HepG2 (cell line): ENCODE results near the gene GRK6. TPM values are rescaled to one million over a fixed set of nuclear protein-coding genes. Genes with fewer than 3 reads are reported as not detected.
A peak's percentile ranks its signal among the peaks of the same experiment; 100 is the strongest.

Experiments
- ARNT2 ChIP-seq: sonication (generic); formaldehyde crosslinking; IDR thresholded peaks from 2 replicates; pipeline ENCODE4 v1.8.0; 2022; ENCODE audit warnings: mild to moderate bottlenecking, low read depth, missing genetic modification reagents, moderate library complexity
- GABPB1 ChIP-seq: IDR thresholded peaks from 2 replicates; pipeline ENCODE4 v1.6.1; 2016; ENCODE audit warnings: mild to moderate bottlenecking, missing genetic modification reagents, moderate library complexity, missing compliant biosample characterization
- GFI1 ChIP-seq: sonication (generic); formaldehyde crosslinking; IDR thresholded peaks from 2 replicates; pipeline ENCODE4 v1.5.0; 2020; ENCODE audit warnings: missing genetic modification reagents, mild to moderate bottlenecking, borderline replicate concordance
- KDM2A ChIP-seq: sonication (generic); formaldehyde crosslinking; IDR thresholded peaks from 2 replicates; pipeline ENCODE4 v1.4.0; 2020; ENCODE audit warnings: low read depth, missing genetic modification reagents, borderline replicate concordance
- KDM3A ChIP-seq: IDR thresholded peaks from 2 replicates; pipeline ENCODE4 v1.6.1; 2018; ENCODE audit warnings: low read depth, missing compliant biosample characterization
- KDM5A ChIP-seq: fragments of 200-600 bp; sonication (generic); IDR thresholded peaks from 2 replicates; pipeline ENCODE4 v1.7.0; 2018; ENCODE audit warnings: antibody characterized with exemption, mild to moderate bottlenecking, low read length, borderline replicate concordance
- KMT2A ChIP-seq: sonication (generic); formaldehyde crosslinking; IDR thresholded peaks from 2 replicates; pipeline ENCODE4 v1.4.0; 2020; ENCODE audit warnings: missing genetic modification reagents
- RAD21 ChIP-seq: fragments of 450-650 bp; formaldehyde crosslinking; IDR thresholded peaks from 2 replicates; pipeline ENCODE4 v1.5.0; 2020; ENCODE audit warnings: mild to moderate bottlenecking
- SALL1 ChIP-seq: sonication (generic); formaldehyde crosslinking; IDR thresholded peaks from 2 replicates; pipeline ENCODE4 v1.8.0; 2022; ENCODE audit warnings: mild to moderate bottlenecking, missing genetic modification reagents
- TCF12 ChIP-seq, 2 experiments: fragments of 450-650 bp in 1 of 2; sonication (generic) in 1 of 2; formaldehyde crosslinking in 1 of 2; IDR thresholded peaks; 2 replicates each; pipeline versions ENCODE4 v1.6.1 to v1.8.0; 2017 to 2022; ENCODE audit warnings: antibody characterized with exemption in 1 of 2, mild to moderate bottlenecking in 1 of 2, missing genetic modification reagents in 1 of 2, moderate library complexity in 1 of 2
- TEAD3 ChIP-seq: optimal IDR thresholded peaks from 2 replicates; pipeline ENCODE3; 2016; ENCODE audit warnings: borderline replicate concordance
- ZNF263 ChIP-seq: sonication (generic); formaldehyde crosslinking; IDR thresholded peaks from 2 replicates; pipeline ENCODE4 v1.4.0; 2020; ENCODE audit warnings: missing genetic modification reagents
- polyA plus RNA-seq, 8 experiments: library from polyadenylated mRNA; depleted of rRNA in 3 of 8; stranded (reverse) in 7 of 8; unstranded in 1 of 8; fragments of >200 nt; fragmentation: Illumina TruSeq in 4 of 8; extraction: Trizol in 4 of 8; gene quantifications; 2 replicates each; pipeline versions ENCODE4 v1.2.1 to v1.2.3, GENCODE V29; 2011 to 2016; ENCODE audit warnings: low read depth in 4 of 8, missing spikeins in 1 of 8, mixed read lengths in 1 of 8; ENCODE audit not compliant: insufficient read depth in 1 of 8
- total RNA-seq, 5 experiments: library from RNA; depleted of rRNA; stranded (reverse); fragments of >200 nt; fragmentation: Illumina TruSeq; extraction: Trizol; gene quantifications; 2 replicates each; pipeline ENCODE4 v1.2.3, GENCODE V29; 2016; ENCODE audit warnings: low read depth in 1 of 5
- TF ChIP-seq, protein P1 (sequence below): sonication (generic); formaldehyde crosslinking; IDR thresholded peaks from 2 replicates; pipeline ENCODE4 v1.4.0; 2020; ENCODE audit warnings: missing genetic modification reagents
- TF ChIP-seq, protein P2 (sequence below): sonication (generic); formaldehyde crosslinking; IDR thresholded peaks from 2 replicates; pipeline ENCODE4 v1.5.0; 2020; ENCODE audit warnings: mild to moderate bottlenecking, missing genetic modification reagents, moderate library complexity
- TF ChIP-seq, protein P3 (sequence below): sonication (generic); formaldehyde crosslinking; IDR thresholded peaks from 2 replicates; pipeline ENCODE4 v1.8.1; 2023; ENCODE audit warnings: mild to moderate bottlenecking, moderate library complexity, missing genetic modification reagents
- TF ChIP-seq, protein P4 (sequence below): sonication (generic); formaldehyde crosslinking; IDR thresholded peaks from 2 replicates; pipeline ENCODE4 v1.4.0; 2020; ENCODE audit warnings: missing genetic modification reagents, mild to moderate bottlenecking, borderline replicate concordance
- TF ChIP-seq, protein P5 (sequence below): sonication (generic); formaldehyde crosslinking; IDR thresholded peaks from 2 replicates; pipeline ENCODE4 v1.8.0; 2022; ENCODE audit warnings: low read depth, missing genetic modification reagents

GRK6 gene
- total and polyA plus RNA-seq, 2 of the 13 experiments (the other 11 are each of a cell fraction or from before 2014, with no cell fraction given): 13.2 to 19.9 TPM

DNA sequence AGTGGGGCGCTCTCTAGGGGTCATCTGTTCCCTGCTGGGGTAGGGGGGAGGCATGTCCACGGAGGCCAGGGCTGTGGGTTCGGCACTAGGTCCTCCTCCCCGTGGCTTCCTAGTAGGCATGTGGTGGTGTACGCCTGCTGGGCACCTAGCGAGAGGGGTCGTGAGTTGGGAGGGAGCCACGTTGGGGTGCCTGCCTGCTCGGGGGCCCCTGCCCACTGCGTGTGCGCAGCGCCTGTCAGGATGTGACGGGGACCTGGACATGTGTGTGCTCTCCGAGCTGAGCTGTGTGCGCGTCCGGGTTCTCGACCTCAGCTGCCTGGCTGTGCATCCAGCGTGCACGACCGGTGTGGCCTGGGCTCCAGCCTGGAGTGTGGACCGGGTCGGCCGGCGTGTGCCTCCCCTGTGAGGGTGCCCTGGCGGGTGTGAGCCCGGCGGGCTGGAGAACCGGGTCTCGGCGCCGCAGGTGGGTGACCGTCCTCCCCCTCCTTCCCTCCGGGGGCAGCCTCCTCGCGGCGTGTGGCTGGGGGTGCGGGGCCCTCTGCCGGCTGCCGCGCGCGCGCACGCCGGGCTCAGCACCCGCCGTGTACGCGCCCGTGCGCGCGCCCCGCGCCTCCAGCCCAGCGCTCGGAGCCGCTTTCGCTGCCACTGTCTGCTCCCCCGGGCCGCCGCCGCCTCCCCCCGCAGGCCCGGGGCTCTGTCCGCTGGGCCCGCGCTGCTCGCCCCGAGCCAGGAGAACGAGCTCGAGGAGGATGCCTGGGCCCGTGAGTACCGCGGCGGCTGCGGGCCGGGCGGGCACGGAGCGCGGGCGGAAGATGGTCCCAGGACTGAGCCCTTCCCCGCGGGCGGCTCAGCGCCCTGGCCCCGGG lies 20.0 kb downstream of the GRK6 start, which contains the start of gene PRR7 (continued):
- TF ChIP-seq GFI1 (CRISPR knock-in tag): no peak
- TF ChIP-seq, protein P1, sequence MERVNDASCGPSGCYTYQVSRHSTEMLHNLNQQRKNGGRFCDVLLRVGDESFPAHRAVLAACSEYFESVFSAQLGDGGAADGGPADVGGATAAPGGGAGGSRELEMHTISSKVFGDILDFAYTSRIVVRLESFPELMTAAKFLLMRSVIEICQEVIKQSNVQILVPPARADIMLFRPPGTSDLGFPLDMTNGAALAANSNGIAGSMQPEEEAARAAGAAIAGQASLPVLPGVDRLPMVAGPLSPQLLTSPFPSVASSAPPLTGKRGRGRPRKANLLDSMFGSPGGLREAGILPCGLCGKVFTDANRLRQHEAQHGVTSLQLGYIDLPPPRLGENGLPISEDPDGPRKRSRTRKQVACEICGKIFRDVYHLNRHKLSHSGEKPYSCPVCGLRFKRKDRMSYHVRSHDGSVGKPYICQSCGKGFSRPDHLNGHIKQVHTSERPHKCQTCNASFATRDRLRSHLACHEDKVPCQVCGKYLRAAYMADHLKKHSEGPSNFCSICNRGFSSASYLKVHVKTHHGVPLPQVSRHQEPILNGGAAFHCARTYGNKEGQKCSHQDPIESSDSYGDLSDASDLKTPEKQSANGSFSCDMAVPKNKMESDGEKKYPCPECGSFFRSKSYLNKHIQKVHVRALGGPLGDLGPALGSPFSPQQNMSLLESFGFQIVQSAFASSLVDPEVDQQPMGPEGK (CRISPR knock-in tag): peak; percentile 33; the same call in 1 of the 2 replicates
- 0 out of 2 replicates have a peak, but pooled peaks have one; percentile 41 for TF ChIP-seq KDM3A
- peak; percentile 65 for TF ChIP-seq RAD21 (CRISPR knock-in tag)
- TF ChIP-seq KMT2A (CRISPR knock-in tag): 0 out of 2 replicates have a peak, but pooled peaks have one; percentile 14
- 0 out of 2 replicates have a peak, but pooled peaks have one; percentile 23 for TF ChIP-seq GABPB1 (CRISPR knock-in tag)
- no peak for TF ChIP-seq TCF12 (IDR thresholded peaks at IDR 0.05)
- 0 out of 2 replicates have a peak, but pooled peaks have one; percentile 11 for TF ChIP-seq TCF12 (CRISPR knock-in tag; IDR thresholded peaks at IDR 0.05)
- TF ChIP-seq KDM2A (CRISPR knock-in tag): peak; percentile 60
- TF ChIP-seq, protein P2, sequence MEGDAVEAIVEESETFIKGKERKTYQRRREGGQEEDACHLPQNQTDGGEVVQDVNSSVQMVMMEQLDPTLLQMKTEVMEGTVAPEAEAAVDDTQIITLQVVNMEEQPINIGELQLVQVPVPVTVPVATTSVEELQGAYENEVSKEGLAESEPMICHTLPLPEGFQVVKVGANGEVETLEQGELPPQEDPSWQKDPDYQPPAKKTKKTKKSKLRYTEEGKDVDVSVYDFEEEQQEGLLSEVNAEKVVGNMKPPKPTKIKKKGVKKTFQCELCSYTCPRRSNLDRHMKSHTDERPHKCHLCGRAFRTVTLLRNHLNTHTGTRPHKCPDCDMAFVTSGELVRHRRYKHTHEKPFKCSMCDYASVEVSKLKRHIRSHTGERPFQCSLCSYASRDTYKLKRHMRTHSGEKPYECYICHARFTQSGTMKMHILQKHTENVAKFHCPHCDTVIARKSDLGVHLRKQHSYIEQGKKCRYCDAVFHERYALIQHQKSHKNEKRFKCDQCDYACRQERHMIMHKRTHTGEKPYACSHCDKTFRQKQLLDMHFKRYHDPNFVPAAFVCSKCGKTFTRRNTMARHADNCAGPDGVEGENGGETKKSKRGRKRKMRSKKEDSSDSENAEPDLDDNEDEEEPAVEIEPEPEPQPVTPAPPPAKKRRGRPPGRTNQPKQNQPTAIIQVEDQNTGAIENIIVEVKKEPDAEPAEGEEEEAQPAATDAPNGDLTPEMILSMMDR: peak; percentile 18
- TF ChIP-seq, protein P3, sequence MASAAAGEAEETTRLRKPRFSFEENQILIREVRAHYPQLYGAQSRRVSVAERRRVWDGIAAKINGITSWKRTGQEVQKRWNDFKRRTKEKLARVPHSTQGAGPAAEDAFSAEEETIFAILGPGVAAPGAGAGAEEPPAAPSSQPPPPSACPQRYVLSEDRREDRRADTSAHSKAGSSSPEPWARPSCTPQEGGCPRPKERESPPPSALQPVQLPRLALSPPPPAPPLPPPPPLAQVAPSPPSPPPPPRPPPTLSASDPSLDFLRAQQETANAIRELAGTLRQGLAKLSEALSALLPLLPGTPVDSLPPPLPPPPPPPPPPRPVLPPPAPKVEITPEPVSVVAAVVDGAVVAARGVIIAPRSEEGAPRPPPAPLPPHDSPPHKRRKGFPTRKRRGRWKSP: 0 out of 2 replicates have a peak, but pooled peaks have one; percentile 18
- TF ChIP-seq, protein P4, sequence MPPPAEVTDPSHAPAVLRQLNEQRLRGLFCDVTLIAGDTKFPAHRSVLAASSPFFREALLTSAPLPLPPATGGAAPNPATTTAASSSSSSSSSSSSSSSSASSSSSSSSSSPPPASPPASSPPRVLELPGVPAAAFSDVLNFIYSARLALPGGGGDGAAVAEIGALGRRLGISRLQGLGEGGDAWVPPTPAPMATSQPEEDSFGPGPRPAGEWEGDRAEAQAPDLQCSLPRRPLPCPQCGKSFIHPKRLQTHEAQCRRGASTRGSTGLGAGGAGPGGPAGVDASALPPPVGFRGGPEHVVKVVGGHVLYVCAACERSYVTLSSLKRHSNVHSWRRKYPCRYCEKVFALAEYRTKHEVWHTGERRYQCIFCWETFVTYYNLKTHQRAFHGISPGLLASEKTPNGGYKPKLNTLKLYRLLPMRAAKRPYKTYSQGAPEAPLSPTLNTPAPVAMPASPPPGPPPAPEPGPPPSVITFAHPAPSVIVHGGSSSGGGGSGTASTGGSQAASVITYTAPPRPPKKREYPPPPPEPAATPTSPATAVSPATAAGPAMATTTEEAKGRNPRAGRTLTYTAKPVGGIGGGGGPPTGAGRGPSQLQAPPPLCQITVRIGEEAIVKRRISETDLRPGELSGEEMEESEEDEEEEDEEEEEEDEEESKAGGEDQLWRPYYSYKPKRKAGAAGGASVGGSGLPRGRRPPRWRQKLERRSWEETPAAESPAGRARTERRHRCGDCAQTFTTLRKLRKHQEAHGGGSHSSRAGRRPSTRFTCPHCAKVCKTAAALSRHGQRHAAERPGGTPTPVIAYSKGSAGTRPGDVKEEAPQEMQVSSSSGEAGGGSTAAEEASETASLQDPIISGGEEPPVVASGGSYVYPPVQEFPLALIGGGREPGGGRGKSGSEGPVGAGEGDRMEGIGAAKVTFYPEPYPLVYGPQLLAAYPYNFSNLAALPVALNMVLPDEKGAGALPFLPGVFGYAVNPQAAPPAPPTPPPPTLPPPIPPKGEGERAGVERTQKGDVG (CRISPR knock-in tag): 0 out of 2 replicates have a peak, but pooled peaks have one; percentile 50
- peak; percentile 36 for TF ChIP-seq ZNF263 (CRISPR knock-in tag)
- TF ChIP-seq SALL1 (CRISPR knock-in tag): peak; percentile 20; the same call in 1 of the 2 replicates
- peak; percentile 81; the same call in 1 of the 2 replicates for TF ChIP-seq ARNT2
- TF ChIP-seq, protein P5, sequence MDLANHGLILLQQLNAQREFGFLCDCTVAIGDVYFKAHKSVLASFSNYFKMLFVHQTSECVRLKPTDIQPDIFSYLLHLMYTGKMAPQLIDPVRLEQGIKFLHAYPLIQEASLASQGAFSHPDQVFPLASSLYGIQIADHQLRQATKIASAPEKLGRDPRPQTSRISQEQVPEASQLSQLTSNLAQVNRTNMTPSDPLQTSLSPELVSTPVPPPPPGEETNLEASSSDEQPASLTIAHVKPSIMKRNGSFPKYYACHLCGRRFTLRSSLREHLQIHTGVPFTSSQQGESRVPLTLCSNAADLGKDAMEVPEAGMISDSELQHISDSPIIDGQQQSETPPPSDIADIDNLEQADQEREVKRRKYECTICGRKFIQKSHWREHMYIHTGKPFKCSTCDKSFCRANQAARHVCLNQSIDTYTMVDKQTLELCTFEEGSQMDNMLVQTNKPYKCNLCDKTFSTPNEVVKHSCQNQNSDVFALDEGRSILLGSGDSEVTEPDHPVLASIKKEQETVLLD (CRISPR knock-in tag): peak; percentile 13; the same call in 1 of the 2 replicates
- peak; percentile 58; the same call in 1 of the 2 replicates for TF ChIP-seq KDM5A
- TF ChIP-seq TEAD3 (CRISPR knock-in tag): peak; percentile 32
